ENCODE measurements around the gene DYNLRB1.
"Not testable (repeated sequence)": the region's sequence is repeated elsewhere in the genome, so short reads cannot be mapped to it uniquely, and the experiment has no call there.

DYNLRB1 gene

GRCh38 chr20:34493646-34494045 is 22.6 kb upstream of the DYNLRB1 start:
- no peak for DNase-seq
- TF ChIP-seq CTCF (IDR thresholded peaks at IDR 0.05): no peak
- intact Hi-C loops (cut with DNase I; ENCODE audit: low total_unique reads): no loop called here
- no peak overlapping the region for H3K27ac ChIP-seq
- peaks cover 63 to 85% (median 75%) of the 10 kb centered on the region in 3 donors for H3K36me3 ChIP-seq
- no peaks in the 10 kb centered on the region for H3K4me1 ChIP-seq
- peaks cover 0 to 9% (median 8%) of the 10 kb centered on the region in 3 donors for H3K9me3 ChIP-seq
- no peaks in the 10 kb centered on the region for H3K27me3 ChIP-seq
- H3K4me3 ChIP-seq: no peak overlapping the region

- peaks cover 54 to 70% (median 66%) of the 10 kb centered on the region in 3 donors for H3K36me3 ChIP-seq
- no peak overlapping the region for H3K4me3 ChIP-seq
- intact Hi-C loops (cut with DNase I; ENCODE audit: low total_unique reads): no loop called here
- H3K27me3 ChIP-seq: no peaks in the 10 kb centered on the region
- H3K9me3 ChIP-seq: peaks cover 0 to 9% (median 8%) of the 10 kb centered on the region in 3 donors
- TF ChIP-seq CTCF (IDR thresholded peaks at IDR 0.05): no peak
- DNase-seq: no peak
- H3K4me1 ChIP-seq: no peaks in the 10 kb centered on the region
- H3K27ac ChIP-seq: no peak overlapping the region
Observed at GRCh38 chr20:34495307-34495706, 20.9 kb upstream of the DYNLRB1 start.

- H3K36me3 ChIP-seq: peaks cover 52 to 71% (median 64%) of the 10 kb centered on the region in 3 donors
- H3K27ac ChIP-seq: no peak overlapping the region
- H3K27me3 ChIP-seq: no peaks in the 10 kb centered on the region
- H3K9me3 ChIP-seq: peaks cover 0 to 13% (median 8%) of the 10 kb centered on the region in 3 donors
- TF ChIP-seq CTCF (IDR thresholded peaks at IDR 0.05): no peak
- H3K4me1 ChIP-seq: no peaks in the 10 kb centered on the region
- no peak for DNase-seq
- intact Hi-C loops (cut with DNase I; ENCODE audit: low total_unique reads): no loop called here
- H3K4me3 ChIP-seq: no peak overlapping the region
Observed at GRCh38 chr20:34495916-34496315, 20.3 kb upstream of the DYNLRB1 start.

- H3K27ac ChIP-seq; H3K4me1 ChIP-seq; H3K27me3 ChIP-seq; DNase-seq; intact Hi-C loops (cut with DNase I; ENCODE audit: low total_unique reads); H3K4me3 ChIP-seq: not testable (repeated sequence)
- Histone ChIP-seq H3K9me3 (peaks cover 0 to 16% (median 8%) of the 10 kb centered on the region in 3 donors), H3K36me3 (peaks cover 44 to 69% (median 53%) of the 10 kb centered on the region in 3 donors)
Observed at GRCh38 chr20:34497596-34497995, 18.6 kb upstream of the DYNLRB1 start.

GRCh38 chr20:34500823-34501222 is 15.4 kb upstream of the DYNLRB1 start:
- Histone ChIP-seq H3K9me3 (peaks cover 0 to 16% (median 8%) of the 10 kb centered on the region in 3 donors), H3K27me3 (no peaks in the 10 kb centered on the region), H3K27ac (no peak overlapping the region), H3K4me1 (no peaks in the 10 kb centered on the region), H3K4me3 (no peak overlapping the region), H3K36me3 (peaks cover 37 to 57% (median 56%) of the 10 kb centered on the region in 3 donors)
- no peak for DNase-seq
- intact Hi-C loops (cut with DNase I; ENCODE audit: low total_unique reads): no loop called here
- no peak for TF ChIP-seq CTCF (IDR thresholded peaks at IDR 0.05)

- TF ChIP-seq CTCF (IDR thresholded peaks at IDR 0.05): no peak
- intact Hi-C loops (cut with DNase I; ENCODE audit: low total_unique reads): no loop called here
- no peaks in the 10 kb centered on the region for H3K27me3 ChIP-seq
- peaks cover 24 to 55% (median 49%) of the 10 kb centered on the region in 3 donors for H3K36me3 ChIP-seq
- H3K9me3 ChIP-seq: no peaks in the 10 kb centered on the region
- no peaks in the 10 kb centered on the region for H3K4me1 ChIP-seq
- H3K4me3 ChIP-seq: no peak overlapping the region
- no peak for DNase-seq
- no peak overlapping the region for H3K27ac ChIP-seq
Observed at GRCh38 chr20:34506480-34506879, 9.7 kb upstream of the DYNLRB1 start.
